Suppressor macrophage (primary cell): ENCODE results near the gene CLDN5.
A peak's percentile ranks its signal among the peaks of the same experiment; 100 is the strongest.

ENCODE experiments used
- DNase-seq, 4 experiments: peaks; one replicate each; pipeline ENCODE4 v3.0.0-alpha.2; 2020 to 2022

CLDN5 gene

GRCh38 chr22:19479355-19480172 is 44.6 kb downstream of the CLDN5 start, which contains the start of gene CDC45:
TSS of gene CDC45 (plus strand) at chr22:19479920. CDS start at chr22:19479969, 49 bp downstream.
- DNase-seq, result peak; percentile 98 to 99 (median 98)

GRCh38 chr22:19478901-19479354 is 45.3 kb downstream of the CLDN5 start, which contains the start of gene UFD1:
TSS of gene UFD1 (minus strand) at chr22:19479193. CDS start at chr22:19479085, 108 bp downstream.
- peak; percentile 77 to 91 (median 83) for DNase-seq

GRCh38 chr22:19478045-19478900 is 45.9 kb downstream of the CLDN5 start:
- DNase-seq, result peak in 1 of 4 experiments; percentile 0

GRCh38 chr22:19477321-19478044 is 46.7 kb downstream of the CLDN5 start:
- peak in 2 of 4 experiments; percentile 6 to 30 for DNase-seq

- DNase-seq, result no peak
Observed at GRCh38 chr22:19476023-19476422, 48.2 kb downstream of the CLDN5 start.

GRCh38 chr22:19473578-19473977 is 50.6 kb downstream of the CLDN5 start:
- DNase-seq, result no peak
